Kidney epithelial cell (primary cell): Measurements from ENCODE around the gene LTBP4. TPM values are rescaled to one million over a fixed set of nuclear protein-coding genes. Genes with fewer than 3 reads are reported as not detected.
A peak's percentile ranks its signal among the peaks of the same experiment; 100 is the strongest.

Experiments used
- DNase-seq: peaks from one replicate; pipeline ENCODE4 v3.0.0-alpha.2; 2010; ENCODE audit warnings: low read depth
- H3K27me3 ChIP-seq: 2 replicates; pipeline ENCODE4 v1.6.0; 2011; ENCODE audit warnings: low read length; ENCODE audit not compliant: control insufficient read depth, insufficient read depth
- H3K36me3 ChIP-seq: 2 replicates; pipeline ENCODE4 v1.5.1; 2011; ENCODE audit warnings: low read length; ENCODE audit not compliant: control insufficient read depth, insufficient read depth
- H3K4me3 ChIP-seq: 2 replicates; pipeline ENCODE4 v1.5.1; 2011; ENCODE audit warnings: low read depth, mild to moderate bottlenecking, control low read depth, low read length
- total RNA-seq: library from RNA; depleted of rRNA; stranded (reverse); fragments of >200 nt; gene quantifications from 2 replicates; pipeline ENCODE4 v1.2.3, GENCODE V29; 2015
- TF ChIP-seq, protein P1 (sequence below): IDR thresholded peaks from 2 replicates; pipeline ENCODE4 v1.5.1; 2011; ENCODE audit warnings: mild to moderate bottlenecking, moderate library complexity, low read length, control low read depth, inconsistent platforms; ENCODE audit not compliant: insufficient read depth, poor library complexity, severe bottlenecking

LTBP4 gene
- total RNA-seq, 1 donor from 2014 or later, result 89.3 TPM

DNA sequence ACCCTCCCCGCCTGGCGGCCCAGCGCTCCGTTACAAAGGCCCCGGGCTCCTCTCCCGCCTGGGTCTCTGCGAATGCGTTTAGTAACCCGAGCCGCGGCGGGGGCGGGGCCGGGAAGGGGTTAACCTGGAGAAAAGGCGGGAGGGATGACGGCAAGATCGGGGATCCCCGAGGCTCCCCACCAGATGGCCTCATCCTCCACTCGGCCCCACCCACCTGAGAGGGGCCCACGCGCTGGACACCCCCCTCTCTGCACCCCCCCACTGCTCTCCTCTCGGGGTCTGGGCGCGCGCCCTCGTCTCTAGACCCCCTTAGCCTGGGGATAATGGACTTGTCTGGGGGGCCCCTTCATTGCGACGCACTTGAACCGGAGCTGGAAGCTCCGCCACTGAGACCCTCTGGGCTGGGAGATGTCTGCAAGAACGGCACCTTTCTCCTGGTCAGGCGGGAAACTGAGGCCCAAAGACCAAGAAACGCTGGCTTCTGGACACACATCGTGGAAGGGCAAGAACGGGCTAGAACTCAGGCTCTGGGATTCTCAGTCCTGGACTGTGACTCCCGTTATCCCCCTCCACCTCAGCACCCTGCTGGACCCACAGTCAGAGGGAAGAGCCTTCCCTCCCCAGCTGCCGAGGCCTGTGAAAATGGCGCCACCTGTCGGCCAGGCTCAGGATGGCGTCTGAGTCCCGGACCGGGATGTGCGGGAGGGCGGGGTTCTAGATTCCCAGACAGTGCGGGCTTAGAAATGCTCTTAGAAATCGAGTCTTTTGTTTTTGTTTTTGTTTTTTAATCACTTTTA is 2.9 kb upstream of the LTBP4 start:
- Histone ChIP-seq H3K4me3 (peak overlapping the region; percentile 43), H3K27me3 (peaks cover 8% of the 10 kb centered on the region), H3K36me3 (no peaks in the 10 kb centered on the region)
- DNase-seq, result no peak
- TF ChIP-seq, protein P1, sequence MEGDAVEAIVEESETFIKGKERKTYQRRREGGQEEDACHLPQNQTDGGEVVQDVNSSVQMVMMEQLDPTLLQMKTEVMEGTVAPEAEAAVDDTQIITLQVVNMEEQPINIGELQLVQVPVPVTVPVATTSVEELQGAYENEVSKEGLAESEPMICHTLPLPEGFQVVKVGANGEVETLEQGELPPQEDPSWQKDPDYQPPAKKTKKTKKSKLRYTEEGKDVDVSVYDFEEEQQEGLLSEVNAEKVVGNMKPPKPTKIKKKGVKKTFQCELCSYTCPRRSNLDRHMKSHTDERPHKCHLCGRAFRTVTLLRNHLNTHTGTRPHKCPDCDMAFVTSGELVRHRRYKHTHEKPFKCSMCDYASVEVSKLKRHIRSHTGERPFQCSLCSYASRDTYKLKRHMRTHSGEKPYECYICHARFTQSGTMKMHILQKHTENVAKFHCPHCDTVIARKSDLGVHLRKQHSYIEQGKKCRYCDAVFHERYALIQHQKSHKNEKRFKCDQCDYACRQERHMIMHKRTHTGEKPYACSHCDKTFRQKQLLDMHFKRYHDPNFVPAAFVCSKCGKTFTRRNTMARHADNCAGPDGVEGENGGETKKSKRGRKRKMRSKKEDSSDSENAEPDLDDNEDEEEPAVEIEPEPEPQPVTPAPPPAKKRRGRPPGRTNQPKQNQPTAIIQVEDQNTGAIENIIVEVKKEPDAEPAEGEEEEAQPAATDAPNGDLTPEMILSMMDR, result peak; percentile 97

GRCh38 chr19:40598918-40599307 is 2.3 kb upstream of the LTBP4 start:
- DNase-seq, result no peak
- TF ChIP-seq, protein P1, result no peak
- Histone ChIP-seq H3K27me3 (peaks cover 8% of the 10 kb centered on the region), H3K36me3 (no peaks in the 10 kb centered on the region), H3K4me3 (no peak overlapping the region)

GRCh38 chr19:40599331-40599901 is 1.8 kb upstream of the LTBP4 start:
- TF ChIP-seq, protein P1, result no peak
- no peak for DNase-seq
- peaks cover 8% of the 10 kb centered on the region for H3K27me3 ChIP-seq
- no peak overlapping the region for H3K4me3 ChIP-seq
- H3K36me3 ChIP-seq, result no peaks in the 10 kb centered on the region

- Histone ChIP-seq H3K36me3 (no peaks in the 10 kb centered on the region), H3K4me3 (no peak overlapping the region), H3K27me3 (peaks cover 8% of the 10 kb centered on the region)
- DNase-seq, result no peak
- TF ChIP-seq, protein P1, result no peak
Measured at GRCh38 chr19:40599902-40600569, 1.1 kb upstream of the LTBP4 start.

DNA sequence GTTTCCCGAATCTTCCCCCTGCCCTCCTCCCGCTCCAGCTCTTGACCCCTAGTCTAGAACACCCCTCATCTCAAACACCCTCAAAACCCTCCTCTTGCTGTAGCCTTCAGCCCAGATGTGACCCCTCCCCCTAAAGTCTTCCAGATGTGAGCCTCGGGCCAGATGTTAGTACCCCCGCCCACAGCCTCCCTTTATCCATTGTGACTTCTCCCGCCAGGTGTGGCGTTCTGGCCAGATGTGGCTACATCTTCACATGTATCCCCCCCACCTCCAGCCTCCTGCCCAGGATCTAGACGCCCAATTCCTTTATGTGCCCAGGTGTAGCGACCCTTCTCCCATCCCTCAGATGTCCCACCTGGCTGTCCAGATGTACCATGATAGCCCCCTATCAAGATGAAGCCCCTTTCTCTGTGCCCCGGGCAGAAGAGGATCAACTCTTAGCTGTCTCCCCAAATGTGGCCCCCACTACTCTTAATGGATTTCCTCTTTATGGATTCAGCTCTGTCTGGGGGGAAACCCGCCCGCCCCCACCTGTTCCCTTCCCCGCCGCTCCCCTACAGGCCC is 517 bp upstream of the LTBP4 start:
- TF ChIP-seq, protein P1, result no peak
- H3K27me3 ChIP-seq, result peaks cover 8% of the 10 kb centered on the region
- no peaks in the 10 kb centered on the region for H3K36me3 ChIP-seq
- DNase-seq, result no peak
- no peak overlapping the region for H3K4me3 ChIP-seq
